Ascending aorta (tissue), 2 donors: ENCODE measurements around the gene ADAP1. TPM values are rescaled to one million over a fixed set of nuclear protein-coding genes. Genes with fewer than 3 reads are reported as not detected.

Experiments
- DNase-seq, 2 donors: peaks; one replicate each; pipeline ENCODE4 v3.0.0-alpha.2; 2019; ENCODE audit warnings: low spot score in 2 of 2
- H3K27ac ChIP-seq, 2 donors: fragments of 200-600 bp; sonication (generic); one replicate each; pipeline ENCODE4 v1.5.1; 2016 to 2017; ENCODE audit warnings: mild to moderate bottlenecking in 1 of 2
- H3K27me3 ChIP-seq: fragments of 200-600 bp; sonication (generic); one replicate; pipeline ENCODE4 v1.5.1; 2017
- H3K36me3 ChIP-seq, 2 donors: fragments of 200-600 bp; sonication (generic); one replicate each; pipeline ENCODE4 v1.5.1; 2016
- H3K4me1 ChIP-seq, 2 donors: fragments of 200-600 bp; sonication (generic); one replicate each; pipeline ENCODE4 v1.5.1; 2016 to 2017; ENCODE audit warnings: mild to moderate bottlenecking in 1 of 2
- H3K4me3 ChIP-seq, 2 donors: fragments of 200-600 bp; sonication (generic); one replicate each; pipeline ENCODE4 v1.5.1; 2016 to 2017; ENCODE audit warnings: mild to moderate bottlenecking in 1 of 2
- H3K9me3 ChIP-seq, 2 donors: fragments of 200-600 bp; sonication (generic); one replicate each; pipeline ENCODE4 v1.5.1; 2016
- CTCF ChIP-seq, 3 experiments: fragments of 200-600 bp in 2 of 3; fragments of 450-650 bp in 1 of 3; sonication (generic) in 2 of 3; IDR thresholded peaks; one replicate each; pipeline ENCODE4 v1.5.1; 2016 to 2019; ENCODE audit warnings: antibody characterized with exemption in 3 of 3, mild to moderate bottlenecking in 1 of 3, moderate library complexity in 1 of 3
- intact Hi-C: fragments of 100-400 bp; cut with DNase I; formaldehyde crosslinking; loops from one replicate; pipeline ENCODE4 v1.15.1; 2023
- total RNA-seq: library from RNA; depleted of rRNA; stranded (reverse); fragments of >200 nt; gene quantifications from one replicate; pipeline ENCODE4 v1.1.0, GENCODE V29; 2016

The ADAP1 gene
- total RNA-seq, 1 donor from 2014 or later = 44.5 TPM

GRCh38 chr7:968205-969105, 14.0 kb upstream of the ADAP1 start:
- no peak overlapping the region for H3K27ac ChIP-seq
- H3K27me3 ChIP-seq = no peaks in the 10 kb centered on the region
- intact Hi-C loops = loop anchor here (10.0 kb wide), 1 partner anchor 174 kb away; no protein-coding TSS in a partner anchor
- no peaks in the 10 kb centered on the region for H3K9me3 ChIP-seq
- H3K4me3 ChIP-seq = no peak overlapping the region
- peaks cover 35 to 53% of the 10 kb centered on the region in 2 donors for H3K36me3 ChIP-seq
- peaks cover 13 to 28% of the 10 kb centered on the region in 2 donors for H3K4me1 ChIP-seq
- no peak for TF ChIP-seq CTCF (IDR thresholded peaks at IDR 0.05)
- DNase-seq = no peak

DNA sequence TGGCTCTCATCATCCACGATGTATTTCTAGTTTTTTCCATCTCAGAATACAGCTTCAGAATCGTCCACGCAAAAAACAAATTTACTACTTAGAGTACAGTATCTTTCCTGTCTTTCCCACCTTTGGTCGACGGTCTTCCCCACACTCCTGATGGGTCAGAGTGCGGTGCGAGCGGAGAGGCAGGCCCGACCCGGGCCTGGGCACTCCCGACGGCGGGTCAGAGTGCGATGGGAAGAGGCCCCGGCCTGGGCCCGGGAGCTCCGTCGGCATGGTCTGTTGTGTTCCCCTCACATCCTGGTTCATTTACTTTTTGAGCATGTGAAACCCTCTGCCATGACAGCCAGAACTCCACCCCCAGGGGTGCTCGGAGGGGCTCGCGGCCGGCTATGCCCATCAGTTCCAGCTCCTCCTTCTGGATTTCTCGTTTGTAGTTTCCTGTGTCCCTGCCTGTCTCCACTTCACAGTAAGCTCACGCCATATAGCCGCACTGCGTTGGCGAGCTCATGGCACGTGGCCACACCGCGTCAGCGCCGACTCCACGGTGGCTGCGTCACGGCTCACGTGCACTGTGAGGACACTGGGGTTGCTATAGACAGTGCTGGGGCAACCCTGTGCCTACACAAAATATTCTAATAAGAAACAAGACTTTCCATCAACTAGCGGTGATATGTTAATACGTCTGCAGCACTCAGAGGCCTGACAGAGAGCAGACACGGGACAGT, 13.0 kb upstream of the ADAP1 start:
- Histone ChIP-seq H3K4me3 (no peak overlapping the region), H3K27ac (no peak overlapping the region), H3K9me3 (no peaks in the 10 kb centered on the region), H3K36me3 (peaks cover 33 to 46% of the 10 kb centered on the region in 2 donors), H3K4me1 (peaks cover 17 to 28% of the 10 kb centered on the region in 2 donors), H3K27me3 (no peaks in the 10 kb centered on the region)
- no peak for DNase-seq
- TF ChIP-seq CTCF (IDR thresholded peaks at IDR 0.05) = no peak
- intact Hi-C loops = loop anchor here (10.0 kb wide), 1 partner anchor 173 kb away; no protein-coding TSS in a partner anchor

DNA sequence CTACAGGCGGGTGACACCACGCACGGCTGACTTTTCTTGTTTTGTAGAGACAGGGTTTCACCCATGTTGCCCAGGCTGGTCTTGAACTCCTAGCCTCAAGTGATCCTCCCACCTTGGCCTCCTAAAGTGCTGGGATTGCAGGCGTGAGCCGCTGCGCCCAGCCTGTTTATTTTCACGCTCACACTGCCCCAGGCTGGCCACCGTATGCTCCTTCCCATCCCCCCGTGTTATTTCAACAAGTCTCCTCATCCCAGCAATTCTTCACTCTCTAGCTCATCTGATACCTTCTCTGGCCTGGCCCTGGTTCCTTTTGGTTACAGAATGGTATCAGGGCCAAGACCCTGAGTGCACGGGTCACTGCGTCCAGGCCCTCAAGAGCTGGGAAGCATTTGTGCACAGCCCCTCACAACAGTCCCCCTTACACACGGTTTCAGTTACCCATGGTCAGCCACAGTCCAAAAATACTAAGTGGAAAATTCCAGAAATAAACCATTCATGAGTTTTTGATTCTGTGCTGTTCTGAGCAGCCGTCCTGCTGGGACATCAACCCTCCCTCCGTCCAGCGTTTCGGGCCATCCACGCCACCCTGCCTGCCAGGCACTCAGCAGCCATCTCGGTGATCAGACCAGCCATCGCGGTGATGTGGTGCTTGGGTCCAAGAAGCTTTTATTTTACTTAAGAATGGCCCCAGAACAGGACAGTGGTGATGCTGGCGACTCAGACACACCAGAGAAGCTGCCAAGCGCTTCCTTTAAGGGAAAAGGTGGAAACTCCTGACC, 12.0 kb upstream of the ADAP1 start:
- intact Hi-C loops = loop anchor here (10.0 kb wide), 1 partner anchor 172 kb away; no protein-coding TSS in a partner anchor
- no peak for TF ChIP-seq CTCF (IDR thresholded peaks at IDR 0.05)
- peaks cover 25 to 35% of the 10 kb centered on the region in 2 donors for H3K36me3 ChIP-seq
- no peak overlapping the region for H3K4me3 ChIP-seq
- DNase-seq = no peak
- H3K27me3 ChIP-seq = no peaks in the 10 kb centered on the region
- H3K4me1 ChIP-seq = peaks cover 17 to 28% of the 10 kb centered on the region in 2 donors
- no peaks in the 10 kb centered on the region for H3K9me3 ChIP-seq
- H3K27ac ChIP-seq = peak overlapping the region; percentile 81 to 87

DNA sequence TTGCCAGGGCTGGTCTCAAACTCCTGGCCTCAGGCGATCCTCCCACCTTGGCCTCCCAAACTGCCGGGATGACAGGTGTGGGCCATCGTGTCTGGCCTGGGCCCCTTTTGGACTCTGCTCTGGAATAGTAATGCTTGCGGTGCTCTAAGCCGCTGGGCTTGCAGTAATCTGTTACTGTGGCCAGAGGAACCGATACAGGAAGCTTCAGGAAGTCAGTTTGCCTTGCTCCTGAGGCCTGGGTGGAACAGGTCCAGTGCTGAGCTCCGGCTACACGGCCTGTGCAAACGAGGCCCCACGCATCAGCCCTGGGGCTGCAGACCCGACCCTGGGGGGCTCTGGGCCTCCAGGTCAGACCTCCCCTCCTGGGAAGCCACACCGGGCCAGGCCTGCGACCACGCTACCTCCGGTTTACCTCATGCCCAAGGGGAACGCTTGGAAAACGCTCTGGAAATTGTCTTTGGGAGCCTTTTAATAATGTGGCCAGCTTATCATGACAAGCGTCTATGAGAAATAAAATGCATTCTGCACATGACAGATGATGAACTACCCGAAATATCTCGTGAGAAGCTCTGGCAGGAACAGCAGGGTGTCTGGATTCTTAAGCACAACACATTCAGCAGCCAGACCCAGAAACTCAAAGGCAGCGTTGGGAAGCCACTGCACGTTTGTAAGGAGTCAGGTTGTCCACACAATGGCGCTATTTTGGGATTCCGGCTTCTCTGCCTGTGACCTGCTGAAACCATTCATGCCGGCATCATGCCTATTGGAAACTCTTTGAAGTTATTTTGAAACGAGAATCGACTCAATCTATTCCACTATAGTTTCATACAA, 10.1 kb upstream of the ADAP1 start:
- intact Hi-C loops = loop anchor here (10.0 kb wide), 1 partner anchor 170 kb away; no protein-coding TSS in a partner anchor

More for the DNA sequence above, 10.1 kb upstream of the ADAP1 start:
- peak overlapping the region in 1 of 2 donors; percentile 32 for H3K4me3 ChIP-seq
- peak; percentile 30 to 86 for DNase-seq
- peaks cover 17 to 28% of the 10 kb centered on the region in 2 donors for H3K4me1 ChIP-seq
- peaks cover 23 to 28% of the 10 kb centered on the region in 2 donors for H3K36me3 ChIP-seq
- no peaks in the 10 kb centered on the region for H3K27me3 ChIP-seq
- H3K27ac ChIP-seq = peak overlapping the region; percentile 81 to 87
- TF ChIP-seq CTCF (IDR thresholded peaks at IDR 0.05) = peak; percentile 26 to 58 (median 42)
- H3K9me3 ChIP-seq = no peaks in the 10 kb centered on the region
